Stimulated activated memory B cell treated with anti-CD40 and anti-IgM and Interleukin-4, amounts not matched to agents 10 μg/mL and 1 μg/mL and 100 μg/mL, for 72 hours (primary cell): ENCODE measurements around the gene CAST.
"Not testable (repeated sequence)": the region's sequence is repeated elsewhere in the genome, so short reads cannot be mapped to it uniquely, and the experiment has no call there.

ENCODE experiments used
- ATAC-seq: fragments of 150-1000 bp; cut with Tn5 transposase; 2 replicates; pipeline ENCODE4 v1.10.0; 2021
- H3K27ac Mint-ChIP-seq: one replicate; pipeline ENCODE4 v1.8.0; 2022; ENCODE audit warnings: mild to moderate bottlenecking, mixed read lengths
- H3K27me3 Mint-ChIP-seq: one replicate; pipeline ENCODE4 v1.8.0; 2022; ENCODE audit warnings: mixed read lengths
- H3K36me3 Mint-ChIP-seq: one replicate; pipeline ENCODE4 v1.8.0; 2022; ENCODE audit warnings: mixed read lengths
- H3K4me1 Mint-ChIP-seq: one replicate; pipeline ENCODE4 v1.8.0; 2022; ENCODE audit warnings: mixed read lengths
- H3K4me3 Mint-ChIP-seq: one replicate; pipeline ENCODE4 v1.8.0; 2022; ENCODE audit warnings: mild to moderate bottlenecking, moderate library complexity, mixed read lengths
- H3K9me3 Mint-ChIP-seq: one replicate; pipeline ENCODE4 v1.8.0; 2022; ENCODE audit warnings: mixed read lengths

The CAST gene

GRCh38 chr5:96734871-96735325, 72.7 kb downstream of the CAST start:
- ATAC-seq: no peak
- peaks cover 14% of the 10 kb centered on the region for H3K4me1 Mint-ChIP-seq
- peaks cover 52% of the 10 kb centered on the region for H3K36me3 Mint-ChIP-seq
- H3K9me3 Mint-ChIP-seq: no peaks in the 10 kb centered on the region
- peak overlapping the region; percentile 90 for H3K27ac Mint-ChIP-seq
- H3K27me3 Mint-ChIP-seq: no peaks in the 10 kb centered on the region
- no peak overlapping the region for H3K4me3 Mint-ChIP-seq

- H3K4me3 Mint-ChIP-seq: no peak overlapping the region
- peaks cover 44% of the 10 kb centered on the region for H3K36me3 Mint-ChIP-seq
- H3K27ac Mint-ChIP-seq: peak overlapping the region; percentile 44
- no peaks in the 10 kb centered on the region for H3K9me3 Mint-ChIP-seq
- peaks cover 14% of the 10 kb centered on the region for H3K4me1 Mint-ChIP-seq
- ATAC-seq: no peak
- no peaks in the 10 kb centered on the region for H3K27me3 Mint-ChIP-seq
These were observed 74.8 kb downstream of the CAST start for GRCh38 chr5:96736937-96737336.

GRCh38 chr5:96741106-96741505, 78.9 kb downstream of the CAST start:
- H3K9me3 Mint-ChIP-seq: no peaks in the 10 kb centered on the region
- H3K27me3 Mint-ChIP-seq: no peaks in the 10 kb centered on the region
- peaks cover 55% of the 10 kb centered on the region for H3K36me3 Mint-ChIP-seq
- H3K4me3 Mint-ChIP-seq: no peak overlapping the region
- ATAC-seq: no peak
- peak overlapping the region; percentile 51 for H3K27ac Mint-ChIP-seq
- no peaks in the 10 kb centered on the region for H3K4me1 Mint-ChIP-seq

- H3K4me1 Mint-ChIP-seq: no peaks in the 10 kb centered on the region
- no peak for ATAC-seq
- no peak overlapping the region for H3K4me3 Mint-ChIP-seq
- no peaks in the 10 kb centered on the region for H3K27me3 Mint-ChIP-seq
- peaks cover 54% of the 10 kb centered on the region for H3K36me3 Mint-ChIP-seq
- no peaks in the 10 kb centered on the region for H3K9me3 Mint-ChIP-seq
- H3K27ac Mint-ChIP-seq: peak overlapping the region; percentile 51
These were observed 79.7 kb downstream of the CAST start for GRCh38 chr5:96741891-96742309.

- no peak for ATAC-seq
- Mint-ChIP-seq H3K36me3 (peaks cover 49% of the 10 kb centered on the region), H3K27ac (peak overlapping the region; percentile 61)
These were observed 80.4 kb downstream of the CAST start for GRCh38 chr5:96742538-96742937.

GRCh38 chr5:96743065-96743768, 81.0 kb downstream of the CAST start:
- H3K36me3 Mint-ChIP-seq: peaks cover 45% of the 10 kb centered on the region
- no peaks in the 10 kb centered on the region for H3K27me3 Mint-ChIP-seq
- H3K9me3 Mint-ChIP-seq: no peaks in the 10 kb centered on the region
- H3K4me1 Mint-ChIP-seq: no peaks in the 10 kb centered on the region
- no peak for ATAC-seq
- H3K4me3 Mint-ChIP-seq: no peak overlapping the region
- peak overlapping the region; percentile 61 for H3K27ac Mint-ChIP-seq

More at GRCh38 chr5:96742538-96742937, 80.4 kb downstream of the CAST start:
- Mint-ChIP-seq H3K9me3 (no peaks in the 10 kb centered on the region), H3K4me1 (no peaks in the 10 kb centered on the region), H3K27me3 (no peaks in the 10 kb centered on the region), H3K4me3 (no peak overlapping the region)

- Mint-ChIP-seq H3K27me3 (no peaks in the 10 kb centered on the region), H3K36me3 (peaks cover 49% of the 10 kb centered on the region), H3K9me3 (no peaks in the 10 kb centered on the region), H3K27ac (peak overlapping the region; percentile 61), H3K4me3 (no peak overlapping the region), H3K4me1 (no peaks in the 10 kb centered on the region)
- no peak for ATAC-seq
These were observed 81.6 kb downstream of the CAST start for GRCh38 chr5:96743805-96744204.

GRCh38 chr5:96744218-96744617, 82.0 kb downstream of the CAST start:
- not testable (repeated sequence) for H3K9me3 Mint-ChIP-seq, ATAC-seq, H3K4me1 Mint-ChIP-seq, H3K27me3 Mint-ChIP-seq, H3K4me3 Mint-ChIP-seq
- Mint-ChIP-seq H3K27ac (peak overlapping the region; percentile 61), H3K36me3 (peaks cover 53% of the 10 kb centered on the region)

GRCh38 chr5:96745025-96745424, 82.8 kb downstream of the CAST start:
- H3K9me3 Mint-ChIP-seq: no peaks in the 10 kb centered on the region
- no peak overlapping the region for H3K4me3 Mint-ChIP-seq
- H3K27me3 Mint-ChIP-seq: no peaks in the 10 kb centered on the region
- no peak for ATAC-seq
- peak overlapping the region; percentile 59 for H3K27ac Mint-ChIP-seq
- no peaks in the 10 kb centered on the region for H3K4me1 Mint-ChIP-seq
- H3K36me3 Mint-ChIP-seq: peaks cover 58% of the 10 kb centered on the region

GRCh38 chr5:96745844-96746531, 83.8 kb downstream of the CAST start:
- Mint-ChIP-seq H3K36me3 (peaks cover 51% of the 10 kb centered on the region), H3K27ac (peak overlapping the region; percentile 59)
- no peak for ATAC-seq

GRCh38 chr5:96747720-96748119, 85.5 kb downstream of the CAST start:
- ATAC-seq: no peak
- H3K27me3 Mint-ChIP-seq: no peaks in the 10 kb centered on the region
- H3K4me3 Mint-ChIP-seq: no peak overlapping the region
- H3K36me3 Mint-ChIP-seq: peaks cover 59% of the 10 kb centered on the region
- H3K9me3 Mint-ChIP-seq: no peaks in the 10 kb centered on the region
- no peak overlapping the region for H3K27ac Mint-ChIP-seq
- H3K4me1 Mint-ChIP-seq: no peaks in the 10 kb centered on the region

More at GRCh38 chr5:96745844-96746531, 83.8 kb downstream of the CAST start:
- Mint-ChIP-seq H3K4me1 (no peaks in the 10 kb centered on the region), H3K4me3 (no peak overlapping the region), H3K9me3 (no peaks in the 10 kb centered on the region), H3K27me3 (no peaks in the 10 kb centered on the region)

GRCh38 chr5:96750110-96750822, 88.1 kb downstream of the CAST start:
- Mint-ChIP-seq H3K4me1 (no peaks in the 10 kb centered on the region), H3K9me3 (no peaks in the 10 kb centered on the region), H3K4me3 (no peak overlapping the region), H3K27me3 (no peaks in the 10 kb centered on the region), H3K27ac (peak overlapping the region; percentile 44), H3K36me3 (peaks cover 61% of the 10 kb centered on the region)
- ATAC-seq: no peak

- Mint-ChIP-seq H3K4me1 (no peaks in the 10 kb centered on the region), H3K36me3 (peaks cover 55% of the 10 kb centered on the region), H3K4me3 (no peak overlapping the region), H3K27ac (peak overlapping the region; percentile 44), H3K9me3 (no peaks in the 10 kb centered on the region), H3K27me3 (no peaks in the 10 kb centered on the region)
- no peak for ATAC-seq
These were observed 89.3 kb downstream of the CAST start for GRCh38 chr5:96751203-96752169.

- ATAC-seq: no peak
- H3K27me3 Mint-ChIP-seq: no peaks in the 10 kb centered on the region
- H3K4me1 Mint-ChIP-seq: no peaks in the 10 kb centered on the region
- peaks cover 61% of the 10 kb centered on the region for H3K36me3 Mint-ChIP-seq
- no peaks in the 10 kb centered on the region for H3K9me3 Mint-ChIP-seq
- no peak overlapping the region for H3K27ac Mint-ChIP-seq
- H3K4me3 Mint-ChIP-seq: no peak overlapping the region
These were observed 90.3 kb downstream of the CAST start for GRCh38 chr5:96752341-96753016.
